H1 (cell line): ENCODE measurements around the gene NXPH4. TPM values are rescaled to one million over a fixed set of nuclear protein-coding genes. Genes with fewer than 3 reads are reported as not detected.

Experiments
- ASH2L ChIP-seq: fragments of 200-600, 300-600 bp; sonication (generic); IDR thresholded peaks from one replicate; pipeline ENCODE4 v1.7.1; 2017; ENCODE audit warnings: low read length
- KDM4A ChIP-seq: IDR thresholded peaks from one replicate; pipeline ENCODE4 v1.7.1; 2012; ENCODE audit warnings: low read depth, mild to moderate bottlenecking, moderate library complexity, low read length, inconsistent platforms; ENCODE audit not compliant: severe bottlenecking
- PHF8 ChIP-seq: fragments of 200-600 bp; sonication (generic); conservative IDR thresholded peaks from 2 replicates; pipeline ENCODE4 v1.7.1; 2012; ENCODE audit warnings: low read depth, mild to moderate bottlenecking, inconsistent platforms, low read length, moderate library complexity
- SIN3A ChIP-seq, 2 experiments: IDR thresholded peaks in 1 of 2; conservative IDR thresholded peaks in 1 of 2; 2 replicates each; pipeline ENCODE4 v1.6.1; 2011 to 2012; ENCODE audit warnings: low read length in 2 of 2, improper control_type of control experiment in 1 of 2, low read depth in 1 of 2, mild to moderate bottlenecking in 1 of 2
- polyA plus RNA-seq, 7 experiments: library from polyadenylated mRNA; depleted of rRNA in 3 of 7; stranded (reverse) in 5 of 7; unstranded in 2 of 7; fragments of >200 nt in 5 of 7; fragments of 200-250 nt in 2 of 7; gene quantifications; 1 replicate in 5 of 7; 2 replicates in 1 of 7; 4 replicates in 1 of 7; pipeline versions ENCODE4 v1.2.1 to v1.2.3, GENCODE V29; 2011 to 2013; ENCODE audit warnings: missing spikeins in 2 of 7, mixed read lengths in 2 of 7
- total RNA-seq: library from RNA; stranded (reverse); fragmentation: NEBNext Ultra II Directional; extraction: Animal tissue kit (Norgen Biotek cat#: 25700); gene quantifications from 2 replicates; pipeline ENCODE4 v1.2.1, GENCODE V29; 2021
- TF ChIP-seq, protein P1 (sequence below), 3 experiments: IDR thresholded peaks; 1 replicate in 2 of 3; 2 replicates in 1 of 3; pipeline versions ENCODE4 v1.5.1 to v1.6.1; 2011; ENCODE audit warnings: low read length in 3 of 3, mild to moderate bottlenecking in 3 of 3, inconsistent platforms in 2 of 3, low read depth in 1 of 3, moderate library complexity in 1 of 3; ENCODE audit not compliant: insufficient read depth in 1 of 3; ENCODE audit errors: control extremely low read depth in 1 of 3

NXPH4 gene
- total and polyA plus RNA-seq, 2 of the 8 experiments (the other 6 are each of a cell fraction or from before 2014, with no cell fraction given) = 0.92 to 1.7 TPM

DNA sequence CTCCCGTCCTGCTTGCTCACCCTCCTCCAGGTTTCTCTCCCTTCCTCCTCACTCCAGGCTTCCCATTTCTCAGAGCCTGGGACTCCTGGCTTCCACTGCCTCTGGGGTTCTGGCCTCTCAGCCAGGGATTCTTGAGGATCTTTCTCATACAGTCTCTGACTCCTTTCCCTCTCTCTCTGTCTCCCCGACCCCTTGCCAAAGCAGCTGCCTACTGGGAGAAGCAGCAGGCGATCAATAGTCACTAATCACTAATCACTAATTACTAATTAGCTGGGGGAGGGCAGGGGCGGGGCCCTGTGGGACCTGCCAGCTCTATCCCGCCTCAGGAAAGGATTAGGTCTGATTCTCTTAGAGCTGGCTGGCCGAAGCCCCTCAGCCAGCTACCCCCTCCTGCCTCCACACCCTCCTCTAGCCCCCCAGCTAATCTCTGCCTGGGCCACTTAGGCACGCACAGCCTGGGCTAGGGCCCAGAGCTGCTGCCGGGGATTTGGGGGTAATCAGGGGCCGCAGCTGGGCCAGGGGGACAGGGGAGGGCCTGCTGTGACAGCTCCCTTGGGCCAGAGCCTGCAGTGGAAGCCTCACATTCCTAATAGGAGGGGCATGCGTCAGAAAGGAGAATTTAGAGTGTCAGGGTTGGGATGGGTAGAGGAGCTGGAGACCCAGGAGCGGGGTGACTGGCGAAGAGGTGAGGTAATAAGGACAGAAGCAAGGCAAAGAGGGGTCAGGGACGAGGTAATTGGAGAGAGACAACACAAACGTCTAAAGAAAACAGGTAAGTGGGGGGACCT is 2.8 kb downstream of the NXPH4 start (continued):
- TF ChIP-seq, protein P1, sequence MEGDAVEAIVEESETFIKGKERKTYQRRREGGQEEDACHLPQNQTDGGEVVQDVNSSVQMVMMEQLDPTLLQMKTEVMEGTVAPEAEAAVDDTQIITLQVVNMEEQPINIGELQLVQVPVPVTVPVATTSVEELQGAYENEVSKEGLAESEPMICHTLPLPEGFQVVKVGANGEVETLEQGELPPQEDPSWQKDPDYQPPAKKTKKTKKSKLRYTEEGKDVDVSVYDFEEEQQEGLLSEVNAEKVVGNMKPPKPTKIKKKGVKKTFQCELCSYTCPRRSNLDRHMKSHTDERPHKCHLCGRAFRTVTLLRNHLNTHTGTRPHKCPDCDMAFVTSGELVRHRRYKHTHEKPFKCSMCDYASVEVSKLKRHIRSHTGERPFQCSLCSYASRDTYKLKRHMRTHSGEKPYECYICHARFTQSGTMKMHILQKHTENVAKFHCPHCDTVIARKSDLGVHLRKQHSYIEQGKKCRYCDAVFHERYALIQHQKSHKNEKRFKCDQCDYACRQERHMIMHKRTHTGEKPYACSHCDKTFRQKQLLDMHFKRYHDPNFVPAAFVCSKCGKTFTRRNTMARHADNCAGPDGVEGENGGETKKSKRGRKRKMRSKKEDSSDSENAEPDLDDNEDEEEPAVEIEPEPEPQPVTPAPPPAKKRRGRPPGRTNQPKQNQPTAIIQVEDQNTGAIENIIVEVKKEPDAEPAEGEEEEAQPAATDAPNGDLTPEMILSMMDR (IDR thresholded peaks at IDR 0.05; ENCODE audit: control extremely low read depth in 1 of 3, insufficient read depth in 1 of 3, low read depth in 1 of 3, low read length in 3 of 3) = no peak
- no peak for TF ChIP-seq KDM4A
- no peak for TF ChIP-seq SIN3A (conservative IDR thresholded peaks at IDR 0.05 in 1 of 2, IDR thresholded peaks at IDR 0.05 in 1 of 2; ENCODE audit: low read depth in 1 of 2, low read length in 2 of 2)
- TF ChIP-seq ASH2L = peak; percentile 5
- TF ChIP-seq PHF8 = no peak
- TF ChIP-seq, all 59 proteins: peak for 3
